SK-N-MC (cell line): ENCODE data around the gene TCF7L2.

ENCODE experiments used
- DNase-seq: peaks from one replicate; pipeline ENCODE4 v3.0.0-alpha.2; 2011; ENCODE audit warnings: low read depth, low spot score
- H3K27ac ChIP-seq: fragments of 200-600 bp; sonication (generic); 2 replicates; pipeline ENCODE4 v1.5.1; 2016; ENCODE audit warnings: mixed run types
- H3K36me3 ChIP-seq: fragments of 200-600 bp; sonication (generic); 2 replicates; pipeline ENCODE4 v1.6.1; 2017; ENCODE audit warnings: antibody characterized with exemption, low read length, mixed read lengths; ENCODE audit not compliant: insufficient read depth
- H3K4me3 ChIP-seq: fragments of 200-600 bp; sonication (generic); 2 replicates; pipeline ENCODE4 v1.5.1; 2016
- H3K9ac ChIP-seq: fragments of 200-600 bp; sonication (generic); 2 replicates; pipeline ENCODE4 v1.8.0; 2017; ENCODE audit warnings: mixed run types, mixed read lengths; ENCODE audit not compliant: insufficient read length
- H3K9me3 ChIP-seq: fragments of 200-600 bp; sonication (generic); 2 replicates; pipeline ENCODE4 v1.6.1; 2017; ENCODE audit warnings: low read depth, mild to moderate bottlenecking, antibody characterized with exemption, low read length, moderate library complexity, mixed read lengths
- EZH2 ChIP-seq: fragments of 200-600 bp; sonication (generic); IDR thresholded peaks from one replicate; pipeline ENCODE4 v1.6.1; 2017; ENCODE audit warnings: antibody characterized with exemption
- FOXP2 ChIP-seq: optimal IDR thresholded peaks from 2 replicates; pipeline ENCODE3; 2011; ENCODE audit warnings: mild to moderate bottlenecking, moderate library complexity; ENCODE audit not compliant: insufficient read depth; ENCODE audit errors: extremely low read length, control extremely low read depth
- POLR2AphosphoS5 ChIP-seq: IDR thresholded peaks from 2 replicates; pipeline ENCODE4 v1.6.1; 2012; ENCODE audit warnings: mild to moderate bottlenecking, low read depth, low read length, borderline replicate concordance

TCF7L2 gene

GRCh38 chr10:113080061-113080924 lies 130.2 kb downstream of the TCF7L2 start:
- Histone ChIP-seq H3K27ac (no peak overlapping the region), H3K36me3 (no peaks in the 10 kb centered on the region), H3K9me3 (no peaks in the 10 kb centered on the region), H3K9ac (no peak overlapping the region), H3K4me3 (no peak overlapping the region)
- DNase-seq = no peak
- TF ChIP-seq EZH2 (no peak), POLR2AphosphoS5 (no peak), FOXP2 (no peak)

- no peak for DNase-seq
- no peak overlapping the region for H3K9ac ChIP-seq
- no peak overlapping the region for H3K27ac ChIP-seq
- no peak overlapping the region for H3K4me3 ChIP-seq
- TF ChIP-seq EZH2 (no peak), POLR2AphosphoS5 (no peak), FOXP2 (no peak)
- no peaks in the 10 kb centered on the region for H3K9me3 ChIP-seq
- no peaks in the 10 kb centered on the region for H3K36me3 ChIP-seq
These were observed 130.8 kb downstream of the TCF7L2 start for GRCh38 chr10:113080925-113081229.

GRCh38 chr10:113084031-113084430 lies 134.0 kb downstream of the TCF7L2 start:
- no peaks in the 10 kb centered on the region for H3K36me3 ChIP-seq
- H3K9ac ChIP-seq = no peak overlapping the region
- no peak overlapping the region for H3K27ac ChIP-seq
- no peak for TF ChIP-seq POLR2AphosphoS5
- TF ChIP-seq FOXP2 = no peak
- no peak for TF ChIP-seq EZH2
- no peak for DNase-seq
- no peaks in the 10 kb centered on the region for H3K9me3 ChIP-seq
- H3K4me3 ChIP-seq = no peak overlapping the region

GRCh38 chr10:113085776-113086175 lies 135.7 kb downstream of the TCF7L2 start:
- H3K9me3 ChIP-seq = no peaks in the 10 kb centered on the region
- DNase-seq = no peak
- H3K4me3 ChIP-seq = no peak overlapping the region
- TF ChIP-seq FOXP2 (no peak), POLR2AphosphoS5 (no peak), EZH2 (no peak)
- no peak overlapping the region for H3K27ac ChIP-seq
- H3K36me3 ChIP-seq = no peaks in the 10 kb centered on the region
- no peak overlapping the region for H3K9ac ChIP-seq

GRCh38 chr10:113086282-113086681 lies 136.2 kb downstream of the TCF7L2 start:
- Histone ChIP-seq H3K4me3 (no peak overlapping the region), H3K27ac (no peak overlapping the region)

GRCh38 chr10:113087165-113088029 lies 137.3 kb downstream of the TCF7L2 start:
- no peak for DNase-seq
- Histone ChIP-seq H3K27ac (no peak overlapping the region), H3K4me3 (no peak overlapping the region), H3K36me3 (no peaks in the 10 kb centered on the region), H3K9ac (no peak overlapping the region), H3K9me3 (no peaks in the 10 kb centered on the region)
- TF ChIP-seq EZH2 = no peak
- no peak for TF ChIP-seq FOXP2
- TF ChIP-seq POLR2AphosphoS5 = no peak

More at GRCh38 chr10:113086282-113086681, 136.2 kb downstream of the TCF7L2 start:
- Histone ChIP-seq H3K36me3 (no peaks in the 10 kb centered on the region), H3K9me3 (no peaks in the 10 kb centered on the region), H3K9ac (no peak overlapping the region)
- no peak for TF ChIP-seq EZH2
- no peak for DNase-seq

GRCh38 chr10:113088194-113088593 lies 138.1 kb downstream of the TCF7L2 start:
- no peak overlapping the region for H3K4me3 ChIP-seq
- no peaks in the 10 kb centered on the region for H3K9me3 ChIP-seq
- H3K9ac ChIP-seq = no peak overlapping the region
- H3K36me3 ChIP-seq = no peaks in the 10 kb centered on the region
- no peak for DNase-seq
- no peak overlapping the region for H3K27ac ChIP-seq
- TF ChIP-seq FOXP2 (no peak), EZH2 (no peak), POLR2AphosphoS5 (no peak)

- Histone ChIP-seq H3K27ac (no peak overlapping the region), H3K9ac (no peak overlapping the region), H3K9me3 (no peaks in the 10 kb centered on the region), H3K36me3 (no peaks in the 10 kb centered on the region), H3K4me3 (no peak overlapping the region)
- DNase-seq = no peak
- TF ChIP-seq FOXP2 (no peak), EZH2 (no peak), POLR2AphosphoS5 (no peak)
These were observed 139.5 kb downstream of the TCF7L2 start for GRCh38 chr10:113089551-113089950.
